ENCODE data around the gene SH3BGRL2. TPM values are rescaled to one million over a fixed set of nuclear protein-coding genes. Genes with fewer than 3 reads are reported as not detected.
"Not testable (repeated sequence)": the region's sequence is repeated elsewhere in the genome, so short reads cannot be mapped to it uniquely, and the experiment has no call there.

SH3BGRL2 gene
- total and polyA plus RNA-seq, 2 experiments from 2014 or later: 8.4 to 24.5 TPM

DNA sequence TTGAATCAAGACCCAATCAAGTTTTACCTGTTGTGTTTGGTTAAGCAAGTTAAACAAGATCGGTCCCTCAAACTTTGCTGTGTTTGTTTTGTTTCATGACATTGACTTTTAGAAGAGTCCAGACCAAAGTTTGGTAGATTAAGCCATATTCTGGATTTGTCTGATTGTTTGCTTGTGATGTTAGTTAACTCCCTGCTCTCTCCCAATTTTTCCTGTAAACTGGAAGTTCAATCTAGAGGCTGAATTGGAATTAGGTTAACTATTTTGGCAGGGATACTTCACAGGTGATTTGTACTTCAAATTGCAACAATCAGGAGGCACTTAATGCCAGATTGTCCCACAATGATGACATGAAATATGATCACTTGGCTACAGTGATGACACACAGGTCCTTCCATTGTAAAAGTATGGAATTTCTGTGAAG lies 13.6 kb upstream of the SH3BGRL2 start:
- no peaks in the 10 kb centered on the region for H3K9me2 ChIP-seq (ENCODE audit: insufficient read depth)
- no peaks in the 10 kb centered on the region for H3K79me2 ChIP-seq (replicated peaks; ENCODE audit: insufficient read depth)
- Mint-ChIP-seq H3K9me3 (no peaks in the 10 kb centered on the region), H3K4me1 (peaks cover 12% of the 10 kb centered on the region; the same call in 2 of the 3 replicates), H3K4me3 (no peak overlapping the region), H3K36me3 (ENCODE audit: low read depth) (no peaks in the 10 kb centered on the region), H3K27ac (no peak overlapping the region), H3K27me3 (ENCODE audit: insufficient read depth, low read depth, poor library complexity) (peaks cover 2% of the 10 kb centered on the region)
- ATAC-seq (no peak), DNase-seq (ENCODE audit: low spot score) (no peak)
- no peak overlapping the region for H3K4me3 ChIP-seq
- H2AFZ ChIP-seq: no peak overlapping the region
- H3K36me3 ChIP-seq (ENCODE audit: insufficient read depth): no peaks in the 10 kb centered on the region
- no peak overlapping the region for H3K27ac ChIP-seq (ENCODE audit: low read depth)
- H3K4me2 ChIP-seq: no peak overlapping the region
- no peaks in the 10 kb centered on the region for H3K4me1 ChIP-seq (ENCODE audit: insufficient read depth)
- no peaks in the 10 kb centered on the region for H4K20me1 ChIP-seq (replicated peaks; ENCODE audit: insufficient read depth)
- no peaks in the 10 kb centered on the region for H3F3A ChIP-seq (replicated peaks; ENCODE audit: low read depth)
- no peak for TF ChIP-seq JUNB (IDR thresholded peaks at IDR 0.05; ENCODE audit: unreplicated experiment)
- TF ChIP-seq EZH2phosphoT487 (IDR thresholded peaks at IDR 0.05; ENCODE audit: unreplicated experiment): no peak
- TF ChIP-seq, protein P1, sequence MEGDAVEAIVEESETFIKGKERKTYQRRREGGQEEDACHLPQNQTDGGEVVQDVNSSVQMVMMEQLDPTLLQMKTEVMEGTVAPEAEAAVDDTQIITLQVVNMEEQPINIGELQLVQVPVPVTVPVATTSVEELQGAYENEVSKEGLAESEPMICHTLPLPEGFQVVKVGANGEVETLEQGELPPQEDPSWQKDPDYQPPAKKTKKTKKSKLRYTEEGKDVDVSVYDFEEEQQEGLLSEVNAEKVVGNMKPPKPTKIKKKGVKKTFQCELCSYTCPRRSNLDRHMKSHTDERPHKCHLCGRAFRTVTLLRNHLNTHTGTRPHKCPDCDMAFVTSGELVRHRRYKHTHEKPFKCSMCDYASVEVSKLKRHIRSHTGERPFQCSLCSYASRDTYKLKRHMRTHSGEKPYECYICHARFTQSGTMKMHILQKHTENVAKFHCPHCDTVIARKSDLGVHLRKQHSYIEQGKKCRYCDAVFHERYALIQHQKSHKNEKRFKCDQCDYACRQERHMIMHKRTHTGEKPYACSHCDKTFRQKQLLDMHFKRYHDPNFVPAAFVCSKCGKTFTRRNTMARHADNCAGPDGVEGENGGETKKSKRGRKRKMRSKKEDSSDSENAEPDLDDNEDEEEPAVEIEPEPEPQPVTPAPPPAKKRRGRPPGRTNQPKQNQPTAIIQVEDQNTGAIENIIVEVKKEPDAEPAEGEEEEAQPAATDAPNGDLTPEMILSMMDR (conservative IDR thresholded peaks at IDR 0.05; ENCODE audit: low read depth in 2 of 2): no peak
- no peak for TF ChIP-seq ZNF331 (CRISPR knock-in tag; IDR thresholded peaks at IDR 0.05; ENCODE audit: low read depth)
- no peak for TF ChIP-seq ZNF114 (CRISPR knock-in tag; IDR thresholded peaks at IDR 0.05)
- no peak for TF ChIP-seq CREB1 (CRISPR knock-in tag; IDR thresholded peaks at IDR 0.05; ENCODE audit: low read depth)
- TF ChIP-seq ETS1 (IDR thresholded peaks at IDR 0.05): no peak
- no peak for TF ChIP-seq POLR2AphosphoS5 (IDR thresholded peaks at IDR 0.05; ENCODE audit: low read depth)
- no peak for TF ChIP-seq EZH2 (IDR thresholded peaks at IDR 0.05; ENCODE audit: low read depth, unreplicated experiment)
- no peaks in the 10 kb centered on the region for H3K27me3 ChIP-seq (ENCODE audit: insufficient read depth)

DNA sequence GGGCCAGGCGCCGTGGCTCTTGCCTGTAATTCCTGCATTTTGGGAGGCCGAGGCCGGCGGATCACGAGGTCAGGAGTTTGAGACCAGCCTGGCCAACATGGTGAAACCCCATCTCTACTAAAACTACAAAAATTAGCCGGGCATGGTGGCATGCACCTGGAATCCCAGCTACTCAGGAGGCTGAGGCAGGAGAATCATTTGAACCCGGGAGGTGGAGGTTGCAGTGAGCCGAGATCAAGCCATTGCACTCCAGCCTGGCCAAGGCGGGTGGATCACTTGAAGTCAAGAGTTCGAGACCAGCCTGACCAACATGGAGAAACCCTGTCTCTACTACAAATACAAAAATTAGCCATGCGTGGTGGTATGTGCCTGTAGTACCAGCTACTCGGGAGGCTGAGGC lies 12.7 kb upstream of the SH3BGRL2 start:
- not testable (repeated sequence) for H3K4me1 Mint-ChIP-seq; H3K4me3 Mint-ChIP-seq; H3K27me3 Mint-ChIP-seq (ENCODE audit: insufficient read depth, low read depth, poor library complexity)

More for the DNA sequence above, 12.7 kb upstream of the SH3BGRL2 start:
- H3K4me3 ChIP-seq; H4K20me1 ChIP-seq (replicated peaks; ENCODE audit: insufficient read depth); H3F3A ChIP-seq (replicated peaks; ENCODE audit: low read depth); H3K9me3 Mint-ChIP-seq; H3K36me3 ChIP-seq (ENCODE audit: insufficient read depth); H3K4me2 ChIP-seq; H2AFZ ChIP-seq; H3K27ac ChIP-seq (ENCODE audit: low read depth); ATAC-seq; H3K79me2 ChIP-seq (replicated peaks; ENCODE audit: insufficient read depth); DNase-seq (ENCODE audit: low spot score); H3K9me2 ChIP-seq (ENCODE audit: insufficient read depth); H3K27ac Mint-ChIP-seq; H3K36me3 Mint-ChIP-seq (ENCODE audit: low read depth); H3K4me1 ChIP-seq (ENCODE audit: insufficient read depth); H3K27me3 ChIP-seq (ENCODE audit: insufficient read depth): not testable (repeated sequence)
